HCT116 (cell line): ENCODE results near the gene TGOLN2. TPM values are rescaled to one million over a fixed set of nuclear protein-coding genes. Genes with fewer than 3 reads are reported as not detected.

Experiments
- ATAC-seq: fragments of 200-7000 bp; cut with Tn5 transposase; 2 replicates; pipeline ENCODE4 v1.9.1; 2020; ENCODE audit warnings: mild to moderate bottlenecking, moderate library complexity
- BruUV-seq: library from RNA; stranded (reverse); fragments of 400-500 nt; replicated peaks from 2 replicates; lab custom pipeline; 2021; lab: Mats Ljungman, UMichigan
- CTCF ChIA-PET: fragments of 300-600 bp; sonication (Branson Sonifier 250); formaldehyde crosslinking; loops from one replicate; lab custom pipeline; 2021; ENCODE audit warnings: antibody characterized with exemption; lab: Charles Lee
- POLR2A ChIA-PET: fragments of 300-600, 350-600 bp; sonication (Branson Sonifier 250); formaldehyde crosslinking; loops from one replicate; lab custom pipeline; 2021; ENCODE audit warnings: antibody characterized with exemption; lab: Charles Lee
- RAD21 ChIA-PET, 2 experiments: fragments of 300-600 bp; sonication (Branson Sonifier 250); formaldehyde crosslinking; loops; one replicate each; lab custom pipeline; 2023; ENCODE audit warnings: low total read pairs in 2 of 2; ENCODE audit not compliant: uncharacterized antibody in 2 of 2, unreplicated experiment in 2 of 2, low non-redundant PET in 1 of 2; lab: Charles Lee
- DNase-seq: peaks from one replicate; pipeline ENCODE4 v3.0.0-alpha.2; 2010; ENCODE audit warnings: low read depth, low spot score
- H2AFZ ChIP-seq: fragments of 200-600 bp; shearing (Covaris generic), sonication (generic); 2 replicates; pipeline ENCODE4 v1.6.1; 2017; ENCODE audit warnings: low read depth, mixed run types, mixed read lengths, antibody characterized with exemption, low read length; ENCODE audit not compliant: poor library complexity, severe bottlenecking
- H3K27ac ChIP-seq: 2 replicates; pipeline ENCODE4 v1.5.1; 2012; ENCODE audit warnings: low read depth, low read length
- H3K27me3 ChIP-seq: fragments of 200-600 bp; sonication (generic); 2 replicates; pipeline ENCODE4 v1.6.1; 2016; ENCODE audit warnings: mixed run types, low read length, mixed read lengths; ENCODE audit not compliant: insufficient read depth
- H3K36me3 ChIP-seq, 2 experiments: fragments of 200-500 bp in 1 of 2; fragments of 200-600 bp in 1 of 2; sonication (Bioruptor generic) in 1 of 2; sonication (generic) in 1 of 2; 2 replicates each; pipeline versions ENCODE4 v1.5.1 to v1.6.1; 2014 to 2016; ENCODE audit warnings: low read length in 2 of 2, inconsistent platforms in 1 of 2, mixed read lengths in 1 of 2, mixed run types in 1 of 2; ENCODE audit not compliant: insufficient read depth in 2 of 2, control insufficient read depth in 1 of 2
- H3K4me1 ChIP-seq, 2 experiments: fragments of 200-600 bp in 1 of 2; sonication (generic) in 1 of 2; 2 replicates each; pipeline versions ENCODE4 v1.5.1 to v1.6.1; 2012 to 2017; ENCODE audit warnings: low read length in 2 of 2, inconsistent platforms in 1 of 2, mild to moderate bottlenecking in 1 of 2, mixed read lengths in 1 of 2, mixed run types in 1 of 2, moderate library complexity in 1 of 2; ENCODE audit not compliant: insufficient read depth in 2 of 2, control insufficient read depth in 1 of 2
- H3K4me2 ChIP-seq: fragments of 200-600 bp; sonication (generic); 2 replicates; pipeline ENCODE4 v1.6.1; 2017; ENCODE audit warnings: mixed run types, low read length, mixed read lengths
- H3K4me3 ChIP-seq, 2 experiments: fragments of 200-600 bp in 1 of 2; sonication (generic) in 1 of 2; replicated peaks in 1 of 2; 2 replicates each; pipeline ENCODE4 v1.5.1; 2011 to 2016; ENCODE audit warnings: low read length in 2 of 2, control low read depth in 1 of 2, low read depth in 1 of 2, mild to moderate bottlenecking in 1 of 2, mixed read lengths in 1 of 2, mixed run types in 1 of 2
- H3K79me2 ChIP-seq: fragments of 200-600 bp; sonication (generic); 2 replicates; pipeline ENCODE4 v1.6.1; 2017; ENCODE audit warnings: mild to moderate bottlenecking, mixed run types, low read length, moderate library complexity, mixed read lengths; ENCODE audit not compliant: insufficient read depth
- H3K9ac ChIP-seq: fragments of 200-600 bp; sonication (generic); 2 replicates; pipeline ENCODE4 v1.6.1; 2016; ENCODE audit warnings: low read length, mixed read lengths
- H3K9me2 ChIP-seq: fragments of 200-600 bp; sonication (generic), shearing (Covaris generic); 2 replicates; pipeline ENCODE4 v1.6.1; 2017; ENCODE audit warnings: mixed run types, mild to moderate bottlenecking, moderate library complexity; ENCODE audit not compliant: insufficient read depth
- H3K9me3 ChIP-seq, 2 experiments: fragments of 200-500 bp in 1 of 2; fragments of 200-600 bp in 1 of 2; sonication (Bioruptor generic) in 1 of 2; sonication (generic) in 1 of 2; 2 replicates each; pipeline ENCODE4 v1.6.1; 2014 to 2017; ENCODE audit warnings: low read length in 2 of 2, mixed read lengths in 2 of 2, inconsistent platforms in 1 of 2, low read depth in 1 of 2, mild to moderate bottlenecking in 1 of 2, mixed run types in 1 of 2, moderate library complexity in 1 of 2; ENCODE audit not compliant: control insufficient read depth in 1 of 2, insufficient read depth in 1 of 2
- H4K20me1 ChIP-seq: fragments of 200-600 bp; sonication (generic), shearing (Covaris generic); 2 replicates; pipeline ENCODE4 v1.6.1; 2017; ENCODE audit warnings: mixed run types, mild to moderate bottlenecking, moderate library complexity; ENCODE audit not compliant: insufficient read depth
- CBX3 ChIP-seq: IDR thresholded peaks from 2 replicates; pipeline ENCODE4 v1.6.1; 2012; ENCODE audit warnings: low read depth
- CEBPB ChIP-seq: IDR thresholded peaks from 2 replicates; pipeline ENCODE4 v1.6.1; 2012; ENCODE audit warnings: low read depth
- EGR1 ChIP-seq: IDR thresholded peaks from 2 replicates; pipeline ENCODE4 v1.6.1; 2012; ENCODE audit warnings: low read depth
- EZH2 ChIP-seq: fragments of 200-600 bp; sonication (generic); IDR thresholded peaks from 2 replicates; pipeline ENCODE4 v1.6.1; 2017; ENCODE audit warnings: antibody characterized with exemption, mixed run types
- EZH2phosphoT487 ChIP-seq: fragments of 200-600 bp; IDR thresholded peaks from 2 replicates; pipeline ENCODE4 v1.6.1; 2018; ENCODE audit warnings: antibody characterized with exemption, borderline replicate concordance
- JUND ChIP-seq: IDR thresholded peaks from 2 replicates; pipeline ENCODE4 v1.6.1; 2012
- POLR2A ChIP-seq: IDR thresholded peaks from 2 replicates; pipeline ENCODE4 v1.7.0; 2011; ENCODE audit warnings: borderline replicate concordance; ENCODE audit not compliant: insufficient read depth, insufficient read length; ENCODE audit errors: extremely low read depth
- POLR2AphosphoS5 ChIP-seq: IDR thresholded peaks from 2 replicates; pipeline ENCODE4 v1.6.1; 2011; ENCODE audit warnings: mild to moderate bottlenecking, low read depth, low read length, moderate library complexity
- RAD21 ChIP-seq: IDR thresholded peaks from 2 replicates; pipeline ENCODE4 v1.6.1; 2012; ENCODE audit warnings: low read depth, mild to moderate bottlenecking
- SIN3A ChIP-seq: IDR thresholded peaks from 2 replicates; pipeline ENCODE4 v1.6.1; 2012; ENCODE audit warnings: low read depth
- SP1 ChIP-seq: IDR thresholded peaks from 2 replicates; pipeline ENCODE4 v1.6.1; 2012; ENCODE audit warnings: low read depth
- SRF ChIP-seq: IDR thresholded peaks from 2 replicates; pipeline ENCODE4 v1.6.1; 2012; ENCODE audit warnings: low read depth
- ZFX ChIP-seq: fragments of 450-650 bp; IDR thresholded peaks from 2 replicates; pipeline ENCODE4 v1.6.1; 2017
- ZNF274 ChIP-seq: fragments of 200-500 bp; sonication (Bioruptor generic); IDR thresholded peaks from 2 replicates; pipeline ENCODE4 v1.6.1; 2014; ENCODE audit warnings: mild to moderate bottlenecking, low read depth, low read length, inconsistent platforms
- intact Hi-C: fragments of 100-400 bp; cut with micrococcal nuclease; formaldehyde crosslinking; loops from 2 replicates; pipeline ENCODE4 v1.10.0; 2022
- total RNA-seq: library from RNA; stranded (reverse); gene quantifications from one replicate; pipeline ENCODE4 v1.2.1, GENCODE V29; 2021; ENCODE audit not compliant: unreplicated experiment
- TF ChIP-seq, protein P1 (sequence below): IDR thresholded peaks from 2 replicates; pipeline ENCODE4 v1.6.1; 2011; ENCODE audit warnings: mild to moderate bottlenecking, low read length, moderate library complexity; ENCODE audit not compliant: insufficient replicate concordance; ENCODE audit errors: extremely low read depth
- TF ChIP-seq, protein P2 (sequence below): IDR thresholded peaks from 2 replicates; pipeline ENCODE4 v1.6.1; 2012; ENCODE audit warnings: low read depth

TGOLN2 gene
- total RNA-seq, 1 experiment from 2014 or later: 43.2 TPM

DNA sequence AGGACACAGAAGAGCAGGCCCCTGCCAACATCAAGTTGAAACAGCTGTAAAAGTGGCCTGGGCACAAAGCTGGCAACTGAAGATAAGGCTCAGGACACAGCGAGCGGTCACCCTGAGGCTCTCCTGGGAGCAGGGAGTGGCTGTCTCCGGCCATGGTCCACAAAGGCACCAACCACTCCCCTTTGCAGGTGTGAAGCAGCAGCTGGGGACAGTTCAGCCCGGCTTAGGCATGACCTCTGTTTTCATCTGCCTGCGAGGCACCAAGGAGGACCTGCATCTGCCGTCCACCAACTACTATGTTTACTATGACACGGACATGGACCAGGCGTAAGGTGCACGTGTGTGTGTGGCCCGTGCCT lies 12.9 kb downstream of the TGOLN2 start:
- H3K9me2 ChIP-seq: no peaks in the 10 kb centered on the region
- no peaks in the 10 kb centered on the region for H3K9me3 ChIP-seq
- H3K9ac ChIP-seq: no peak overlapping the region
- DNase-seq: no peak
- no peak overlapping the region for H3K27ac ChIP-seq
- H2AFZ ChIP-seq: no peak overlapping the region
- CTCF ChIA-PET: no interaction called here
- H3K4me1 ChIP-seq: no peaks in the 10 kb centered on the region
- TF ChIP-seq RAD21 (no peak), EZH2 (no peak), POLR2A (no peak), JUND (no peak), ZFX (no peak), CBX3 (no peak), SIN3A (no peak), EGR1 (no peak), SRF (no peak), EZH2phosphoT487 (no peak)
- TF ChIP-seq, protein P1, sequence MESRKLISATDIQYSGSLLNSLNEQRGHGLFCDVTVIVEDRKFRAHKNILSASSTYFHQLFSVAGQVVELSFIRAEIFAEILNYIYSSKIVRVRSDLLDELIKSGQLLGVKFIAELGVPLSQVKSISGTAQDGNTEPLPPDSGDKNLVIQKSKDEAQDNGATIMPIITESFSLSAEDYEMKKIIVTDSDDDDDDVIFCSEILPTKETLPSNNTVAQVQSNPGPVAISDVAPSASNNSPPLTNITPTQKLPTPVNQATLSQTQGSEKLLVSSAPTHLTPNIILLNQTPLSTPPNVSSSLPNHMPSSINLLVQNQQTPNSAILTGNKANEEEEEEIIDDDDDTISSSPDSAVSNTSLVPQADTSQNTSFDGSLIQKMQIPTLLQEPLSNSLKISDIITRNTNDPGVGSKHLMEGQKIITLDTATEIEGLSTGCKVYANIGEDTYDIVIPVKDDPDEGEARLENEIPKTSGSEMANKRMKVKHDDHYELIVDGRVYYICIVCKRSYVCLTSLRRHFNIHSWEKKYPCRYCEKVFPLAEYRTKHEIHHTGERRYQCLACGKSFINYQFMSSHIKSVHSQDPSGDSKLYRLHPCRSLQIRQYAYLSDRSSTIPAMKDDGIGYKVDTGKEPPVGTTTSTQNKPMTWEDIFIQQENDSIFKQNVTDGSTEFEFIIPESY: no peak
- TF ChIP-seq, all 23 proteins: peak for 0
- H3K27me3 ChIP-seq: no peaks in the 10 kb centered on the region
- peaks cover 7 to 18% of the 10 kb centered on the region in 2 experiments; a peak in 3 of 4 replicates for H3K36me3 ChIP-seq
- intact Hi-C loops: no loop called here
- no peak for ATAC-seq
- no peaks in the 10 kb centered on the region for H4K20me1 ChIP-seq
- BruUV-seq: no TSS peak
- no peak overlapping the region for H3K4me2 ChIP-seq
- peaks cover 19% of the 10 kb centered on the region for H3K79me2 ChIP-seq
- ChIA-PET RAD21 (no interaction called here), POLR2A (no interaction called here)
- no peak overlapping the region for H3K4me3 ChIP-seq

DNA sequence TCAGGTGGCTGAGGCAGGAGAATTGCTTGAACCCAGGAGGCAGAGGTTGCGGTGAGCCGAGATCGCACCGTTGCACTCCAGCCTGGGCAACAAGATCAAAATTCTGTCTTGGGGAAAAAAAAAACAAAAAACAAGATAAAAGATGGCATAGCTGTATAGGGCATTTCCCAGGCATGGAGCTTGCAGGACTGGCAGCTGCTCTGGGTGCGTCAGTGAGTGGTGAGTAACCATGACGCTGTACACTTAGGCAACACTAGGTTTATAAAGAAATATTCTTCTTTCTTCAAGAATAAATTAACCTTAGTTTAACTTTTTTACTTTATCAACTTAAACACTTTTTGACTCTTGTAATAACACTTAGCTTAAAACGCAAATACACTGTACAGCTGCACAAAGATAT lies 15.4 kb downstream of the TGOLN2 start:
- no peak overlapping the region for H3K27ac ChIP-seq
- no peaks in the 10 kb centered on the region for H3K9me3 ChIP-seq
- ChIA-PET CTCF (interaction anchor here (0.9 kb wide), 1 partner anchor 12 kb away, joined by 3 read pairs; no protein-coding TSS in a partner anchor), POLR2A (interaction anchor here (0.7 kb wide), 2 partner anchors 8 to 15 kb away, joined by 3 read pairs; partner anchors contain the start of gene TGOLN2), RAD21 (no interaction called here)
- no peak overlapping the region for H3K9ac ChIP-seq
- no peaks in the 10 kb centered on the region for H3K27me3 ChIP-seq
- H3K4me1 ChIP-seq: no peaks in the 10 kb centered on the region
- H3K36me3 ChIP-seq: peaks cover 4 to 6% of the 10 kb centered on the region in 2 experiments; a peak in 3 of 4 replicates
- no peak overlapping the region for H2AFZ ChIP-seq
- intact Hi-C loops: no loop called here
- DNase-seq (no peak), ATAC-seq (no peak)
- no peaks in the 10 kb centered on the region for H4K20me1 ChIP-seq
- H3K4me3 ChIP-seq: no peak overlapping the region
- no peak overlapping the region for H3K4me2 ChIP-seq
- no peaks in the 10 kb centered on the region for H3K79me2 ChIP-seq
- H3K9me2 ChIP-seq: no peaks in the 10 kb centered on the region
- no TSS peak for BruUV-seq
- TF ChIP-seq, protein P1: no peak
- TF ChIP-seq POLR2AphosphoS5 (no peak), SP1 (no peak), SIN3A (no peak), CEBPB (no peak), ZNF274 (no peak), JUND (no peak)
- TF ChIP-seq, protein P2, sequence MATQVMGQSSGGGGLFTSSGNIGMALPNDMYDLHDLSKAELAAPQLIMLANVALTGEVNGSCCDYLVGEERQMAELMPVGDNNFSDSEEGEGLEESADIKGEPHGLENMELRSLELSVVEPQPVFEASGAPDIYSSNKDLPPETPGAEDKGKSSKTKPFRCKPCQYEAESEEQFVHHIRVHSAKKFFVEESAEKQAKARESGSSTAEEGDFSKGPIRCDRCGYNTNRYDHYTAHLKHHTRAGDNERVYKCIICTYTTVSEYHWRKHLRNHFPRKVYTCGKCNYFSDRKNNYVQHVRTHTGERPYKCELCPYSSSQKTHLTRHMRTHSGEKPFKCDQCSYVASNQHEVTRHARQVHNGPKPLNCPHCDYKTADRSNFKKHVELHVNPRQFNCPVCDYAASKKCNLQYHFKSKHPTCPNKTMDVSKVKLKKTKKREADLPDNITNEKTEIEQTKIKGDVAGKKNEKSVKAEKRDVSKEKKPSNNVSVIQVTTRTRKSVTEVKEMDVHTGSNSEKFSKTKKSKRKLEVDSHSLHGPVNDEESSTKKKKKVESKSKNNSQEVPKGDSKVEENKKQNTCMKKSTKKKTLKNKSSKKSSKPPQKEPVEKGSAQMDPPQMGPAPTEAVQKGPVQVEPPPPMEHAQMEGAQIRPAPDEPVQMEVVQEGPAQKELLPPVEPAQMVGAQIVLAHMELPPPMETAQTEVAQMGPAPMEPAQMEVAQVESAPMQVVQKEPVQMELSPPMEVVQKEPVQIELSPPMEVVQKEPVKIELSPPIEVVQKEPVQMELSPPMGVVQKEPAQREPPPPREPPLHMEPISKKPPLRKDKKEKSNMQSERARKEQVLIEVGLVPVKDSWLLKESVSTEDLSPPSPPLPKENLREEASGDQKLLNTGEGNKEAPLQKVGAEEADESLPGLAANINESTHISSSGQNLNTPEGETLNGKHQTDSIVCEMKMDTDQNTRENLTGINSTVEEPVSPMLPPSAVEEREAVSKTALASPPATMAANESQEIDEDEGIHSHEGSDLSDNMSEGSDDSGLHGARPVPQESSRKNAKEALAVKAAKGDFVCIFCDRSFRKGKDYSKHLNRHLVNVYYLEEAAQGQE: no peak
